GM11168 (cell line): Measurements from ENCODE around the gene ELF4.

ENCODE experiments used
- in situ Hi-C: fragments of 300-500 bp; cut with MboI; formaldehyde crosslinking; loops from one replicate; pipeline ENCODE4 v1.12.0; 2022; ENCODE audit warnings: low sequenced_read_pairs; ENCODE audit not compliant: unreplicated experiment

The ELF4 gene

DNA sequence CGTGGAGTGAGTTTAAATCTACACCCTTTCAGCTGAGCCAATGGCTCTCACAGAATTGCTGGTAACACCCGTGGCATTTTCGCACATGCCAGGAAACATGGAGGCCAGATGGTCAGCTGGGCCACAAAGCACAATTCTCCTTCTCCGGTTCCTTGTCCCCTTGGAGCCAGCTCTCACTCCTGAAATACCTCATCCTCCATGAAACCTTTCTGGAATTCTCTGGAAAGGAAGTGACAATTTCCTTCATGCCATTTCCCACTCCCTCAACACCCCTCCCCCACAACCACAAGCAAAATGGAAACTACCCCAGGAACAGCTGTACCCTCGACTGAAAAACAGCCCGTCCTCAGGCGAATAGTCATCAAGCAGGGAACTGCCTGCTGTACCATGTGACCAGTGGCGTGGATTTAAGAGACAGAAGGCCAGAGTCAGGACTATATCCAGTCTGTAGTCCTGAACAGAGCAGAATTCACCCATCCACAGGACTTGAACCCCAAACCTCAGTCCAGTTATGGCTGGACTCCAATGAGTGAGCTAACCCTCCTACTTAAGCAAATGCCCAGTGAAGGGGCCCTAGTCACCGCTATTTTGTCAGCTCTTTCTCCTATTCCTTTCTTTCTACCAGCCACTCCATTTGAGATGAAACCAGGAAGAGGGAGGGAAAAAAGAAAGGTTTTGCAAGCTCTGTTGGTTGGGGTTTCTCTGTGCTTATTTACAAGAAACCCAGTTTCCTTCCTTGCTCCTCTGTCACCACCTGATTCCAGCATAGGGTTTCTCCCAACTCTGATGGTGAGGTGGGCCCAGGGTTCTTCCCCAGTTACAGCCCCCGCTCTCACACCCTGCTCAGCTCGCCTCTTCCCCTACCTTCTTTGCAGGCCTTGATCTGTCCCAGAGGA lies 24.5 kb downstream of the ELF4 start:
- in situ Hi-C loops = no loop called here

DNA sequence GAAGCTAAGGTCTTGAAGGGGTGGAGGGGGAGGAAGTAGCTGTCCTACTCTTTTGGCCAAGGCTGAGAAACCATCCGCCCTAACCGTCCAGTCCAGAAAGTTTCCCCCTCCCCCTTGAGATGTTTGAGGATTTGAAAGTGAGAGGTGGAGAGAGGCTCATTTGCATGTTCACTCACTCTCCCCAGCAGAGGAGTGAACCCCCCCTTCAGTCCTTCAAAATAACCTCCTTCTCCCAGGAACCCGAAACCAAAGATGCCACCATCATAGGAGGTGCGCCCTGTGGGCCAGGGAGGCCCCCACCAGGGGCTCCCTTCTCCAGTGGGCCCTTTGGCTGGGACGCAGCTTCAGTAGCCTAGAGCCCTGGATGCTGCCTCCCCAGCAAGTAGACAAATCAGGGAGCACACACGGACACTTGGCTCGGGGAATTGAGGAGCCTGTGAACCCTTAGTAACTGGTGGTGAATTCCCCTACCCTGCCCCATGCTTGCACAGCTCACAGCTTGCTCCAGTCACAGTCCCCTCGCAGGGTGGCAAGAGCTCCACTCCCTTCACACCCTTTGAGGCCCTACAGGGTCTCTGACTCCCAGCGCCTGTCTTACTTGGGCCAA lies 25.6 kb downstream of the ELF4 start:
- in situ Hi-C loops = no loop called here

DNA sequence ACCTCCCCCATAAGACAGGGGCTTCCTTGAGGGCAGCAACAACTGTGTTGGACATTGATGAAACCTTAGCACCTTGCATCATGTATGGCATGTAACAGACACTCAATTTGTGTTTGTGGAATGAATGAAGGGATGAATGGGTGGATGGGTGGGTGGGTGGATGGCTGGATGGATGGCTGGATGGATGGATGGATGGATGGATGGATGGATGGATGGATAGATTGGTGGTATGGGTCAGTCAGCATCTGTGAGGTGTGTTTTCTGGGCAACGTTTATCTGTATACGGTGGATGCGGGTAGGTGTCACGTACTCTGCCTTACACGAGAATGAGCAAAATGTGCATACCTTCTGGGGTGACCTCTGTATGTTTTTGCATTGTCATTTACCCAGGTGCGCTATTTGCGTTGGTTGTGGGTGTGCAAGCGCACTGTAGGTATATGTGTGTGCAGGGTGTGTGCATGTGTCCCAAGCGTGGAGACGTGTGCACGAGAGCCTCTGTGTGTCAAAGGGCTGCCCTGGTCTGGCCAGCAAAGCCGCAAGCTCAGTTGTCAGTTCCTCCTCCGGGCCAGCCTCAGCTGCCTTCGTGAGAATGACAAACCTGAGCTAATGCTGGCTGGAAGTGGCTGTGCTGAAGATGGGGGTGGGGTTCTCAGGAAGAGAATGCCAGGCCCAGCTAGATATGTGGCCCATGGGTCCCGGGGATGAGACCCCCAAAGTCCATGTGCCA lies 26.5 kb downstream of the ELF4 start:
- in situ Hi-C loops = no loop called here

DNA sequence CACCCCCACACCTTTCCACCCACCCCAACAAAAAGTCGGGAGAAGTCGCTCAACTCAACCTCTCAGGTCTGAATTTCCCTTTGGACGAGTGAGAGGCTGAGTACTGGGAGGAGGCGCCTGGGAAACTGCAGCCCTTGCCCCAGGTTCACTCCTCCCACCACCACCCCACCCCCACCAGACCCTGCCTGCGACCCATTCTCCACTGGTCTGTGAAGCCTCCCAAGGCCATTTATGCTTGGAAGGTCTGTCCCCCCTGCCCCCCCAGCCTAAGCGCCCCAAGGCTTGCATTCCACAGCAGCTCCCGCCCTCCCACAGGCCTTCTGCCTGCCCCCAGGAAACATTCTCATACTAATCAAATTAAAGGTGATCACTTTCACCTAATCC lies 27.2 kb downstream of the ELF4 start:
- in situ Hi-C loops = no loop called here

DNA sequence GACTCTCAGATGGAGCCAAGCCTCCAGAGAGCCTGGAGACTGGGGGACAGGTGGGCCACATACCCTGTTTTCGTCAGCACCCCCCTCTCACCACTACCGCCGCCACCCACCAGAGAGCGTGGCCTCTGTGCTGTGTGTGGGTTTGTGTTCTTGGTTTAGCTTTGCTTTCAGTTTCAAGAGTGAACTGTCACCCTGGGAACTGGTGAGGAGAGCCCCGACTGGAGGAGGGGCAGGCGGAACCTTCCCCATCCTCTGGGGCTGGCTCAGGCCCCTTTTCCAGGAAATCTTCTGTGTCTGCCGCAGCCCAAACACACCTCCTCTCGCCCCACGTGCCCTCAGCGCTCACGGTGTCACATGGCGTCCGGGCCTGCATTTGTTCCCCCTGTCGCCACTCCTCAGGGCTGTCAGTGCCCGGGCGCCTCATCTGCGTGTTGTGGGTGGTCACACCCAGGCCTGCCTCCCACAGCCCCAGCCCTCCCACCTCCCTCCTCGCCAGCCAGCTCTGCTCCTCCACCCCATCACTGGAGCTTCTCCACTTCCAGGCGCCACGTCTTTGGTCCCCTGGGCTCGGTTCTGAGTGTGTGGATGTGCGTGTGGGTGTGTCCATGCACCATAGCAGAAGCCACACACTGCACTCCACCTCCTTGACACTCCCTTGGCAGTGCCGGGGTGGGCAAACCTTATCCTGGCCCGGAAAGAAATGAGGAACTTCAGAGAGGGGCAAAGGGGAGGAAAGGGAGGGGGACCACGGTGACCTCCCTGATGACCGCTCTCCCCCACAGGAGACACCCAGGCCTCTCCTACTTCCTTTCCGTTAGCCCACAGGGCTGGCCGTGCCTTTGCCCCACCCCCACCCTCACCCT lies 27.8 kb downstream of the ELF4 start:
- in situ Hi-C loops = no loop called here

- in situ Hi-C loops = no loop called here
These were observed 28.8 kb downstream of the ELF4 start for GRCh38 chrX:130081421-130082045.

- in situ Hi-C loops = no loop called here
These were observed 29.4 kb downstream of the ELF4 start for GRCh38 chrX:130080791-130081367.

DNA sequence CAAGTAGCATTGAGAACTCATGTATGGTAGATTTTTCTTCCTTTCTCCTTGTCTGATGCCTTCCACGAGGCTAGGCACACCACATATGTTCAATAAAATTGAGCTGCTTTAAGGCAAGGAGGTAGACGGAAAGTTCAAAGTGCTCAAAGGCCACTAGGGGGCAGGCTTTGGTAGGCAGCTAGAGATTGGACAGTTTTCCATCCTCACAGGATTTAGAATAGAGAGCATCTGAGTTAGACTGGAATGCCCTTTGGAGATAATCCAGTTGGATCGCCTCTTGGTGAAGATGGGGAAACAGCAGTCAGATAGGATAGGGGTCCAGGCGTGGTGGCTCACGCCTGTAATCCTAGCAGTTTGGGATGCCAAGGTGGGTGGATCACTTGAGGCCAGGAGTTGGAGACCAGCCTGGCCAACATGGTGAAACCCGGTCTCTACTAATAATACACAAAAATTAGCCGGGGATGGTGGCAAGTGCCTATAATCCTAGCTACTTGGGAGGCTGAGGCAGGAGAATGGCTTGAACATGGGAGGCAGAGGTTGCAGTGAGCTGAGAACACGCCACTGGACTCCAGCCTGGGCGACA lies 30.4 kb downstream of the ELF4 start:
- in situ Hi-C loops = loop anchor here (10.0 kb wide), 2 partner anchors 45 to 115 kb away; no protein-coding TSS in a partner anchor

DNA sequence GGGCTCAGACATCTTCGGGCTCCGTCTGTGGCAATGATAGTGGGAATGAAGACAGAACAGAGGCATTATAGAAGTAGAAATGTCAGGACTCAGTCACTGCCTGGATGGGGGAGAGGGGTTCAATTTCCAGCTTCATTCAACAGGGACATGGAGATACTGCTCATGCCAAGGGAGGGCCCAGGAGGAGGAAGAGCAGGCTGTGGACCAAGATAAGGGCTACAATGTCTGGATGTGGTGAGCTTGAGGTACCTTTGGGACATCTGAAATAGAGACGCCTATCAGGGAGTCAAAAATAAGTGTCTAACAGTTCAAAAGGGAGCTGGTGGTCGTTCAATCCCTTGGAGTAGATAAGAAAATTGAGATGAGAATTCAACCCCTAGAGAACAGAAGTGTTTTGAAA lies 34.5 kb downstream of the ELF4 start:
- in situ Hi-C loops = loop anchor here (10.0 kb wide), 2 partner anchors 49 to 119 kb away; no protein-coding TSS in a partner anchor

DNA sequence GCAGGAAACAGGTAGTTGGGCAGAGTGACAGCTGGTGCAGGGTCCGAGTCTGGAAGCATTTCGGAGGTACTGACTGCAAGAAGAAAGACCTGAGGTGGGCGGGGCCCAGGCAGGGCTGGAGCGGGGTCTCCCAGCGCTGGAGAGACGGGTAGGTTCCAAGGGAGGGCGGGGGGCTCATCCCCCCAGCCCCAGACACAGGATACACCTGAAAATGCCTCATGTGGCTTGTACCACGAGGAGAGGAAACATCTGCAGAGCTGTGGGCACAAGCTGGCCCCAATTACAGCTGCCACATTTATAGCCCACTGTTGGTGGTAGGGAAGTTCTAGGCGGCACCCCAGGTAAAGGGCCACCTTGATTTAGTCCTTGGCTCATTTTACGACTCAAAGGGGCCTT lies 38.0 kb downstream of the ELF4 start:
- in situ Hi-C loops = loop anchor here (10.0 to 25.0 kb wide), 3 partner anchors 52 to 460 kb away; no protein-coding TSS in a partner anchor

DNA sequence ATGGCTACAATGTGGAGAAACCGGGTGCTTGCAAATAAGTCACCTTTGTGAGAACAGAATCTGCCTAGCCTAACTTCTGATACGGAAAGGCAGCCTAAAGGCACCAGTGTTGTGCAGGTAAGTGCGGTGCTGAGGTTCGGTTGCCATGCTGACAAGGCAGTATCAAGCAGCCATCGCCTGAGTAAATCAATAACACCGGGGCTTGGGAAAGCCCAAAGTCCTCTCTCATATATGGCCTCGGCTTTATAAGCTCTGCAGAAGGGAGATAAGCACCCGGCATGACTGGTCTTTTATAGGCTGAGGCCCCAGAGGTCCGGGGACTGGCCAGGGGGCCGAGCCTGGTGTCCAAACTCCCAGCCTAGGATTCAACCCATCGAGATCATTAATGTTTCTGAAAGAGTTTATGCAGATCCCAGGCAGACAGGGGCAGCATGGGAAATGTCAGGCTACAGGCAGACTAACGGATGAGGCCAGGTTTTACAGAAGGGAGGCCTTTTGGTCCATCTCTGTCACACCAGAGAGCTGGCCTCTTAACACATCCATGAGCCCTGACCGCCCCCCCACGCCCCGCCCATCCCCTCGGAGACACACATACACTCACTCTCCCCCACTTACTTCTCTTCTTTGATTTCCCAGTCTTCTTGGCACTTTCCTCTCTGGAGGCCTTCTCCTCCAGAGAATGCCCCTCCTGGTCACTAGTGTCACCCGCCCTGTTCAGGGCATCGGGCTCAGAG lies 38.5 kb downstream of the ELF4 start:
- in situ Hi-C loops = loop anchor here (10.0 to 25.0 kb wide), 3 partner anchors 53 to 459 kb away; no protein-coding TSS in a partner anchor

DNA sequence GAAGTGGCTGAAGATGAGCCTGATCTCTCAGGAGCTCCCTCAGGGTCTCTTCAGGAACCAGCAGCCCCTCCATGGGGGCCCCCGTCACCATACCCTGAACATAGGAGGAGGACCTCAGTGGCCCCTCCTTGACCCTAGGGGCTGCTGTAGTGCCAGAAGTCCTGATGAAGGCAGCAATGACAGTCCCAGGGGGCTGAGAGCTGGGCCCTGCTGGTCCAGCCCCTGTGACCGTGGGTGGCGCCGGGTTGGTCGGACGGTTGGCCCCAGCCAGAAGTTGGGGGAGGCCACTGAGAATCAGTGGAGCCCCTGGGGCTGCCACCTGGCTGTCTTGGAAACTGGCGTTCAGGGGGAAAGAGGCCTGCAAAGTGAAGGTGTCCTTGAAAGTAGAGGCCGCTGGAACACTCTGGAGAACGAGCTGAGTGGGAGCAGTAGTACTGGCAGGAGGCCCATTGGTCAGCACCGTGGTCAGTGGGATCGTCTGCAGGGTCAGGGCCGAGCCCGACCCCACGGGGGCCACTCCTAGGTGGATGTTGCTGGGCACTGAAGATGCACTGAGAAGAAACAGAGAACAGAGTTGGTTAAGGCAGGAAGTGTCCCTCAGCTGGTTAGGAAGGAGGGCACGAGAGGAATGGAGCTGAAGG lies 43.2 kb downstream of the ELF4 start:
- in situ Hi-C loops = loop anchor here (25.0 kb wide), 1 partner anchor 455 kb away; no protein-coding TSS in a partner anchor

- in situ Hi-C loops = loop anchor here (25.0 kb wide), 1 partner anchor 448 kb away; no protein-coding TSS in a partner anchor
These were observed 49.9 kb downstream of the ELF4 start for GRCh38 chrX:130060122-130061069.

- in situ Hi-C loops = loop anchor here (25.0 kb wide), 1 partner anchor 446 kb away; no protein-coding TSS in a partner anchor
These were observed 51.6 kb downstream of the ELF4 start for GRCh38 chrX:130058652-130059051.

DNA sequence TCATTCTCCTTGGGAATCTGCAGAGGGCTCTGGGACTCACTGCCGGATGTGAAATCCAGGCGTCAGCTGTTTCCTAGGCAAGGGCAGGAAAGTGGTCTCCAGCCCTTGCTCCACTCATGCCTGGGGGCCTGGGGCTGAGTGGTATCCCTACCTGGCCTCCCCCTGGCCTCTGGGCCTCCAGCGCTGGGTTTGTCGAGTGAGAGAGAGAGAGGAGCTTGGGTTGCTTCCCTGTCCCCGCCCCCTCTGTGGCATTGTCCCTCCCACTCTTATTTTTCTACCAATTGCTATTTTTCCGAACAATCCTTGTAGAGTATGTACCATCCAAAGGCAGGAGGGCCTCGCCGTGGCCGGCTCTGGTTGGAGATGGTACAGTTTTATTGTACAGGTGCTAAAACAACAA lies 53.1 kb downstream of the ELF4 start:
- in situ Hi-C loops = loop anchor here (25.0 kb wide), 1 partner anchor 445 kb away; no protein-coding TSS in a partner anchor

GRCh38 chrX:130055899-130056298 lies 54.4 kb downstream of the ELF4 start:
- in situ Hi-C loops = loop anchor here (25.0 kb wide), 1 partner anchor 444 kb away; no protein-coding TSS in a partner anchor
